ENCODE results near the gene UIMC1. TPM values are rescaled to one million over a fixed set of nuclear protein-coding genes. Genes with fewer than 3 reads are reported as not detected.
A peak's percentile ranks its signal among the peaks of the same experiment; 100 is the strongest.

UIMC1 gene
- total RNA-seq, 2 donors from 2014 or later = 42.5 to 43.0 TPM

- Mint-ChIP-seq H3K27ac (peak overlapping the region; percentile 38), H3K36me3 (ENCODE audit: low read depth) (peaks cover 83% of the 10 kb centered on the region), H3K9me3 (no peaks in the 10 kb centered on the region), H3K4me3 (no peak overlapping the region), H3K27me3 (no peaks in the 10 kb centered on the region), H3K4me1 (peaks cover 5% of the 10 kb centered on the region)
- no peak for ATAC-seq (replicated peaks)
Observed at GRCh38 chr5:176955895-176956294, 50.7 kb downstream of the UIMC1 start.

GRCh38 chr5:176954050-176954449, 52.5 kb downstream of the UIMC1 start:
- no peaks in the 10 kb centered on the region for H3K9me3 Mint-ChIP-seq
- no peak for ATAC-seq (replicated peaks)
- H3K27me3 Mint-ChIP-seq = no peaks in the 10 kb centered on the region
- H3K4me1 Mint-ChIP-seq = peaks cover 5% of the 10 kb centered on the region
- peaks cover 97% of the 10 kb centered on the region for H3K36me3 Mint-ChIP-seq (ENCODE audit: low read depth)
- no peak overlapping the region for H3K27ac Mint-ChIP-seq
- H3K4me3 Mint-ChIP-seq = no peak overlapping the region

- H3K4me1 Mint-ChIP-seq = peaks cover 5% of the 10 kb centered on the region
- ATAC-seq (replicated peaks) = no peak
- H3K36me3 Mint-ChIP-seq (ENCODE audit: low read depth) = peaks cover 95% of the 10 kb centered on the region
Observed at GRCh38 chr5:176952531-176953193, 53.9 kb downstream of the UIMC1 start.

GRCh38 chr5:176948458-176948857, 58.1 kb downstream of the UIMC1 start:
- H3K36me3 Mint-ChIP-seq (ENCODE audit: low read depth) = peaks cover 96% of the 10 kb centered on the region
- ATAC-seq (replicated peaks) = no peak
- H3K4me1 Mint-ChIP-seq = no peaks in the 10 kb centered on the region
- no peak overlapping the region for H3K27ac Mint-ChIP-seq
- H3K4me3 Mint-ChIP-seq = no peak overlapping the region
- no peaks in the 10 kb centered on the region for H3K9me3 Mint-ChIP-seq
- no peaks in the 10 kb centered on the region for H3K27me3 Mint-ChIP-seq

More at GRCh38 chr5:176952531-176953193, 53.9 kb downstream of the UIMC1 start:
- Mint-ChIP-seq H3K27ac (no peak overlapping the region), H3K27me3 (no peaks in the 10 kb centered on the region), H3K4me3 (no peak overlapping the region), H3K9me3 (no peaks in the 10 kb centered on the region)

- Mint-ChIP-seq H3K9me3 (no peaks in the 10 kb centered on the region), H3K27me3 (no peaks in the 10 kb centered on the region), H3K4me1 (no peaks in the 10 kb centered on the region), H3K27ac (no peak overlapping the region), H3K36me3 (ENCODE audit: low read depth) (peaks cover 96% of the 10 kb centered on the region), H3K4me3 (no peak overlapping the region)
- ATAC-seq (replicated peaks) = no peak
Observed at GRCh38 chr5:176947847-176948246, 58.7 kb downstream of the UIMC1 start.

GRCh38 chr5:176944268-176944667, 62.3 kb downstream of the UIMC1 start:
- no peaks in the 10 kb centered on the region for H3K9me3 Mint-ChIP-seq
- ATAC-seq (replicated peaks) = no peak
- peaks cover 95% of the 10 kb centered on the region for H3K36me3 Mint-ChIP-seq (ENCODE audit: low read depth)
- no peak overlapping the region for H3K4me3 Mint-ChIP-seq
- no peaks in the 10 kb centered on the region for H3K4me1 Mint-ChIP-seq
- no peak overlapping the region for H3K27ac Mint-ChIP-seq
- H3K27me3 Mint-ChIP-seq = no peaks in the 10 kb centered on the region

- Mint-ChIP-seq H3K36me3 (ENCODE audit: low read depth) (peaks cover 98% of the 10 kb centered on the region), H3K27me3 (no peaks in the 10 kb centered on the region), H3K4me3 (no peak overlapping the region), H3K27ac (no peak overlapping the region), H3K4me1 (no peaks in the 10 kb centered on the region), H3K9me3 (no peaks in the 10 kb centered on the region)
- ATAC-seq (replicated peaks) = no peak
Observed at GRCh38 chr5:176943816-176944215, 62.8 kb downstream of the UIMC1 start.

- Mint-ChIP-seq H3K4me3 (no peak overlapping the region), H3K36me3 (ENCODE audit: low read depth) (peaks cover 98% of the 10 kb centered on the region), H3K27ac (no peak overlapping the region), H3K4me1 (no peaks in the 10 kb centered on the region), H3K27me3 (no peaks in the 10 kb centered on the region), H3K9me3 (no peaks in the 10 kb centered on the region)
- ATAC-seq (replicated peaks) = no peak
Observed at GRCh38 chr5:176941951-176942350, 64.6 kb downstream of the UIMC1 start.

- Mint-ChIP-seq H3K27ac (no peak overlapping the region), H3K27me3 (no peaks in the 10 kb centered on the region), H3K4me1 (peaks cover 19% of the 10 kb centered on the region), H3K36me3 (ENCODE audit: low read depth) (peaks cover 86% of the 10 kb centered on the region), H3K4me3 (no peak overlapping the region), H3K9me3 (no peaks in the 10 kb centered on the region)
- no peak for ATAC-seq (replicated peaks)
Observed at GRCh38 chr5:176938472-176938871, 68.1 kb downstream of the UIMC1 start.

- no peaks in the 10 kb centered on the region for H3K27me3 Mint-ChIP-seq
- peak; percentile 72 for ATAC-seq (replicated peaks)
- peak overlapping the region; percentile 28 for H3K27ac Mint-ChIP-seq
- H3K4me1 Mint-ChIP-seq = peaks cover 19% of the 10 kb centered on the region
- peaks cover 88% of the 10 kb centered on the region for H3K36me3 Mint-ChIP-seq (ENCODE audit: low read depth)
- H3K4me3 Mint-ChIP-seq = peak overlapping the region; percentile 0
- no peaks in the 10 kb centered on the region for H3K9me3 Mint-ChIP-seq
Observed at GRCh38 chr5:176935017-176935416, 71.6 kb downstream of the UIMC1 start.

GRCh38 chr5:176934309-176934930, 72.2 kb downstream of the UIMC1 start:
- H3K4me1 Mint-ChIP-seq = peaks cover 19% of the 10 kb centered on the region
- H3K9me3 Mint-ChIP-seq = no peaks in the 10 kb centered on the region
- peak overlapping the region; percentile 28 for H3K27ac Mint-ChIP-seq
- peaks cover 88% of the 10 kb centered on the region for H3K36me3 Mint-ChIP-seq (ENCODE audit: low read depth)
- ATAC-seq (replicated peaks) = peak; percentile 73
- no peaks in the 10 kb centered on the region for H3K27me3 Mint-ChIP-seq
- peak overlapping the region; percentile 0 for H3K4me3 Mint-ChIP-seq

GRCh38 chr5:176929654-176930053, 76.9 kb downstream of the UIMC1 start:
- H3K36me3 Mint-ChIP-seq (ENCODE audit: low read depth) = peaks cover 86% of the 10 kb centered on the region
- no peaks in the 10 kb centered on the region for H3K9me3 Mint-ChIP-seq
- H3K4me3 Mint-ChIP-seq = no peak overlapping the region
- ATAC-seq (replicated peaks) = no peak
- no peaks in the 10 kb centered on the region for H3K27me3 Mint-ChIP-seq
- H3K27ac Mint-ChIP-seq = no peak overlapping the region
- no peaks in the 10 kb centered on the region for H3K4me1 Mint-ChIP-seq

- peaks cover 83% of the 10 kb centered on the region for H3K36me3 Mint-ChIP-seq (ENCODE audit: low read depth)
- no peaks in the 10 kb centered on the region for H3K9me3 Mint-ChIP-seq
- no peaks in the 10 kb centered on the region for H3K27me3 Mint-ChIP-seq
- no peak overlapping the region for H3K4me3 Mint-ChIP-seq
- ATAC-seq (replicated peaks) = no peak
- H3K4me1 Mint-ChIP-seq = no peaks in the 10 kb centered on the region
- H3K27ac Mint-ChIP-seq = no peak overlapping the region
Observed at GRCh38 chr5:176927562-176927961, 79.0 kb downstream of the UIMC1 start.

GRCh38 chr5:176922817-176923216, 83.8 kb downstream of the UIMC1 start:
- H3K27me3 Mint-ChIP-seq = no peaks in the 10 kb centered on the region
- H3K4me3 Mint-ChIP-seq = no peak overlapping the region
- peaks cover 80% of the 10 kb centered on the region for H3K36me3 Mint-ChIP-seq (ENCODE audit: low read depth)
- no peak for ATAC-seq (replicated peaks)
- no peaks in the 10 kb centered on the region for H3K9me3 Mint-ChIP-seq
- no peaks in the 10 kb centered on the region for H3K4me1 Mint-ChIP-seq
- peak overlapping the region; percentile 0 for H3K27ac Mint-ChIP-seq

- no peaks in the 10 kb centered on the region for H3K4me1 Mint-ChIP-seq
- peak overlapping the region; percentile 0 for H3K27ac Mint-ChIP-seq
- ATAC-seq (replicated peaks) = no peak
- H3K4me3 Mint-ChIP-seq = no peak overlapping the region
- peaks cover 75% of the 10 kb centered on the region for H3K36me3 Mint-ChIP-seq (ENCODE audit: low read depth)
- no peaks in the 10 kb centered on the region for H3K9me3 Mint-ChIP-seq
- no peaks in the 10 kb centered on the region for H3K27me3 Mint-ChIP-seq
Observed at GRCh38 chr5:176921714-176922113, 84.9 kb downstream of the UIMC1 start.
